GOT3 (cell line): Measurements from ENCODE around the gene BBS7.

ENCODE experiments used
- DNase-seq: peaks from one replicate; lab custom pipeline; 2025; ENCODE audit warnings: mixed read lengths; lab: John Stamatoyannopoulos, UW

Gene BBS7

DNA sequence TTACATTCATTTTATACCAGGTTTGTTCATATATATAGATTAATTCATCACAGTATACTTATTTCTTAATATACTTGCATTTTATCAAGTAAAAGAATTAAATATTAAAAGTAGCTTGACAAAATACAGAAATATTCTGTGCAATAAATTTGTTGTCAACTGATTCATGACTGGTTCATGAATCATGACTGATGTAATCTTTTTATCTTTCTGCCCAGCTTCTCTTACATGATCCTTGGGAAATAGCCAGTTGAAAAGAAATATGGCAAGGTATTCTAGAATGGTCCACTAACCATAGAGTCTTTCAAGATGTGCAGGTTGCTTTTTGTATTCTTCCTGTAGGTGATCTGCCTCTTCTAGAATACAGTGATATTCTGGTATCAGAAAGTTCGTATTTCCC is 42.4 kb downstream of the BBS7 start:
- no peak for DNase-seq

DNA sequence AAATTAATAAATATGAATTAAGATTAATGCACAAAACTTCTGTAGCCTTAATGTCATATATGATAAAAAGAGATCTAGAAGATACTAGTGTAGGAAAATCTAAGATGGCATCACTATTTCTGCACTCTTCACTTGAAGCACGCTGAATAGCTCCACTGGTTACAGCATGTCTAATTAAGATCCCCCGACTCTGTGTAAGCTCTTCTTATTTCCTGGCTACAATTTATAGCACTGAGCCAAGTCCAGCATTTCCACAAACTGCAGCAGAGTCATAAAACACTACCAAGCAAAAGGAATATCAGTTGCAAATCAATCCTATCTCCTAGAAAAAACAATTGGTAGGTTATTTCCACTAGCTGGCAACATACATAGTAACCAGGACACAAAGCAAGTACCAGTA is 45.3 kb downstream of the BBS7 start:
- no peak for DNase-seq

DNA sequence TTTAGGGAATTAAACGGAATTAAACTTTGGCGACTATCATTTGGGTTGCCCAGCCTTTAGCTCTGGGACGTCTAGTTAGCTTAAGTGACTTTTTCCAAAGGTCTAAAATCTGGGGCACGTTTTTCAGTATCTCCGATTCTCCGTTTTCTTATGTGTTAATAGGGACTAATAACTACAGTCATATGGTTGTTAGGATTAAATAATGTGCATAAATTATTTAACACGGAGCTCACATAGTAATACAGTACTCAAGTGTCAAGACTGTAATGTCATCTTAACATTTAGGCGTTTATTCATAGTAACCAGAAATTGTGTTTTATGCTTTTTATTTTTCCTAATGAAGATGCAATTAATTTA is 46.1 kb downstream of the BBS7 start:
- DNase-seq = no peak

DNA sequence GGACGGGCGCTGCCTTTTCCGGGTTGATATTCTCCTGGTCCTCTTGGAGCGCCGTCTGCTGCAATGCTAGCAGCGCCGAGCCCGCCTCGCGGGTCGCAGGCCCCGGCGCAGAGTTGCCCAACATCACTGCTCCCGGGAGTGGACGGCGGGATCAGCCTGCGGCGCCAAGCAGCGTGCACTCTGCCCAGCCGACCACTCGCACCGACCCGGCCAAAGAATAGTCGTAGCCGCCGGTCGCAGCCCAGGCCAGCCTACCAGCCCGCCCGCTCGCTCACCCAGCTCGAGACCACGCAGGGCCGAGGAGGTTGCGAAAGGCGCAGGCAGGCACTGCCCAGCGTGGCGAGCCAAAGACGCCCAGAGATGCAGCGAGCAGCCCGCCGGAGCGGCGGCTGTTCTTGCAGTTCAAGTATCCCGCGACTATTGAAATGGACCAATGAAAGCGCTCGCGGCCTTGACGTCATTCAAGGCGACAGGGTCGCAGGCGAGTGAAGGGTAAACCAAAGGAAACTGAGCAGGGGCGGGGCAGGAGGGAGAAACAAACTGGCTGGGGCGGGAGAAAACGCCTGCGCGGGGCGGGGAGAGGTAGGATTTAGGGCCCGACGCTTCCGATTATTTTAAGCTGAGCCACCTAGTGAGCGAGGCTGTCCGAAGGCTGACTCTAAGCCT is 46.6 kb downstream of the BBS7 start, which contains the start of gene CCNA2:
Gene CCNA2 (minus strand): TSS at position 379 of the 666 bp plus-strand sequence. CDS start 255 bp downstream, at position 124.
- DNase-seq = peak; percentile 55

DNA sequence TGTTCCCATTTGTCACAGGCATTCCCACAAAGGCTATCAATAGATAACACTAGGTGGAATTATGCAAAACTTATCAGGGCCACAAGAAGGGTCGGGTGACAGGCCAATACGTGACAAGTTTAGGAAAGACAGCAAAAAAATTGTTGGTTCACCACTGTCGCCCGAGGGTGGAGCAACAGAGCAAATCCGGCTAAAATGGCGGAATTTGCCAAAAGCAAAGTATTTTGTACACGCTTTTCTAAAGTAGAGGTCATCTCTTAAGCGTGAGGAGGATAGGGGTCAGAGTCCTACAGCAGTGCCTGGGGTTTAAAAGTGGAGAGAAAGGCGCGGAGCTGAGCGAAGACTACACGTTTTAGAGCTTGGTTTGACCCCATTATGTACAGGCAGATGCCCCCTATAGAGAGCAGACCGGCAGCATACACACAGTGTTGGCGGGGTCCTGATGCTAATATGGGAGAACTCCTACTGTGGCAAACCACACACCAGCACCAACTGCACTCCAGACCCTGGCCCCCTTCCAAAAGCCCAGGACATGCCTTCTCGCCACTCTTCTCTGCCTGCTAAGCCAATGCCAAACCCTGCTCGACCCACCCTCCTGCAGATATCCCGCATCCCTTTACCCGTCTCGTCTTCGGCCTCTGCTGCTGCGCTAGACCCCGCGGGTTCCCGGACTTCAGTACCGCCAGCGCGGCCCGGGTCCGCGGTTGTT is 47.3 kb downstream of the BBS7 start:
- no peak for DNase-seq

DNA sequence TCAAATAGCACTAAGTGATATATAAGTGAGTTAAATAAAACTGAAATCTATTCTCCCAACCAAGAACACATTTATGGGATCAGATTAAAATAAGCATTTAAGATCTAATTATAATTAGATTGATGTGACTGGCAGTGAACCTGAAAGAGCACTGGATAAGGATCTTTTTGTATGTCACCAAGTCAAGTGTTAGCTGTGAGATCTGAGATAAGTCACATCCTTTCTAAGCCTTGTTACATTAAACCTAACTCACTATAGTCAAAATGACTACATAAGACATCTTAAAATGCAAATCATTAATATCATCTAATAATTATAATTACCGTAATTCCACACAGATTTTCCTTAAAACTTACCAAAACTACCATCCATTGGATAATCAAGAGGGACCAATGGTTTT is 48.2 kb downstream of the BBS7 start:
- DNase-seq = no peak

DNA sequence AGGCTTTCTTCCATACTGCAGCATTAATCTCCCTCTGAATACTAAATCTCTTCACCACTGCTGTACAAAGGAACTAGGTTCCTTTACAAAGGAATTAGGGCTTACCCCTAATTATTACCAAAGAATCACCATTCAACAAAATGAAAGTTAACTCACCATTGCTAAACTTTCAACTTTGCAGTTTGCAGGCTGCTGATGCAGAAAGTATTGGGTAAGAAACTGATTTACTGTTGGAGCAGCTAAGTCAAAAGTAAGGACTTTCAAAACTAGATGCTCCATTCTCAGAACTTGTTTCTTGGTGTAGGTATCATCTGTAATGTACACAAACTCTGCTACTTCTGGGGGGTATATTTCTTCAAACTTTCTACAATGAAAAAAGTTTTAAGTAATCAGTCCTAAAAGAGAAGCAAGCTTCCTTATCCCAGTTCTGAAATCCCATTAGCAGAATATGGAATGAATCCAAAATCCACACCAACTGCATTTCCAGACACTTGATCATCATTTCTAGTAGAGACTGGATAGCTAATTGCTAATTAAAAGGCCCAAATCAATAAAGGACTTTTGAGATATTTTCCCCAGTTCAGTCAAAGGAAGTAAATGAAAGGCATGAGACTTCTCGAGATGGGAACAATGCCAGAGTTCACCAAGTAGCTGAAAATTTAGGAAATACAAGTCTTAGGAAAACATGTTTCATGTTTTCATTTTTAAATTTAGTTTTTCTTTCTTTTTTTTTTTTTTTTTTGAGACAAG is 50.9 kb downstream of the BBS7 start:
- no peak for DNase-seq

DNA sequence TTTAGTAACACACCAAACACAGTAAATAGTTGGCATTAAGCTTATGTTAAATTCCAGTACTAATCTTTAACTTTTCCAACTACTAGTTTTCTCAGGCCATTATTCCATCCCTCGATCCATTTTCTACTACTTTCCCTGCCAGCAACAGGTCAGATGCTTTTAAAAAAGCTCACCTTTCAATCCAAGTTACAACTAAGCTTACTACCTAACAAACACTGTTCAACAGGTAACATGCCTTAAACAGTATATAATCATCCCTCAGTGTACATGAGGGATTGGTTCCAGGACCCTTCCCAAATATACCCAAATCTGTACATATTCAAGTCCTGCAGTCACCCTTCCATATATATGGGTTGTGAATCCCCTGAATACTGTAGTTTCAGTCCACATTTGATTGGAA is 52.1 kb downstream of the BBS7 start:
- no peak for DNase-seq

DNA sequence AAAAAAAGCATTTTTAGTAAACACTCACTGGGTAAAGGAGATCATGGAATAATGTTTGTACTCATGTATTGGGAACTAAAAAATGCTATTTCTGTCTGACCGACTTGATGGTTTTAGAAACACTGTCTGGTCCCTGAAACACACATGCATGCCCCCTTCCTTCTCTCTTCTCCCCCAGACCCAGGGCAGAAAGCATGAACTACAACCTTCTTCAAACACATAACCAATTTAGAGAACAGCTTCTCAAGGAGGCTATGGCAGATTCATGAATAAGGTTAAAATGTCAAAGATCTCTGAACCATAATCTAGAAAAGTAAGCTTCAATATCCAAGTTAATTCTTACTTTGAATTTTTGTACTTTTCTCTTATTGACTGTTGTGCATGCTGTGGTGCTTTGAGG is 52.6 kb downstream of the BBS7 start:
- DNase-seq = no peak

DNA sequence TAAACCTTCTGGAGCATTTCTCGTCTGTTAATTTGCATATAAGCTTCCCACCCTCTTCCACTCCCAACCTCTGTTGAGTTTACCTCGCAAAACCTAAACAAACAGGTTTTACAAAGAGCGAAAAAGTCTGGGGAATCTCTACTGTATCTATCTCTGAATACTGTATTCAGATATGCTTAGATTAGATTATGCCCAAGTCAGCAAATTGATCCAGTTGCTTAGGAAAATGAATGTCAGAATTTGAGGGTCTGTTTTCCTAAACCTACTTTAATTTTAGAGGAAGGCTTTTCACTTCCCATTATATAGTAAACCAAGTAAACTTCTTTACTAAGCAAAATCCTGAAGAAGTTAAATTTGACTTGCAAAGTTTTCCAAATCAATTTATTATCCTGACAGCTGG is 53.3 kb downstream of the BBS7 start:
- no peak for DNase-seq

DNA sequence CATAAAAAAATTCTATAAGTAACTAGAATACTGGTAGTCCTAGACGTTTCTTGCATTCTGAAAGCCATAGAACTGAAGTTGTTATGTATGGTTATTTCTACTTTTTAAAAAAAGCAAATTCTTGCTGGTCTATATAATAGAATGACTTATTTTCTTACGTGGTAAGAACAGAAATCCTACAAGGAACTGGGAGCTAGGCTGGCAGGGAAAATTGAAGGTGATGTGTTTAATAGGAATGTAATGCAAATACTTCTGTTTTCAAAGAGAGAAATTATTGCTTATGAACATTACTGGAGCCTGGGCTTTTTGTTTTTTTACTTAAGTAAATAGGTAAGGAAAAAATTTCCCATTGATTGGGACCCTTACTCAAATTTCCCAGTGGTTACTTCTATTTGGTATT is 55.5 kb downstream of the BBS7 start:
- DNase-seq = no peak

DNA sequence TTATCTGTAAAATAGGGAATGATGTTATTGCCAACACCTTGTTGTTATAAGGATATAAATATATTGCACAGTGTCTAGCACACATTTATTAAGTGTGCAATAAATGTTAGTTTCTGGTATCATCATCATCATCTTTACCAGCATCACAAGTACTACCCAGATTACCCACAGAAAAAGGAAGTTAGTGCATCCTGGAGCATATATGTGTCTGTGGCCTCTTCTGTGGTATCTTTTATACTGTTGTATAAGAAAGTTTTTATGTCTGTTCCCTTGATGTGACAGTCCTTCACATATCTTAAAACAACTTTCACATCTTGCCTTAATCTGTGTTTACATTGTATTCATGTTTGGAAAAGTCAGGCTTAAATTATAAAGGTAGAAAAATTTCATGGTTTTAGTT is 59.2 kb downstream of the BBS7 start:
- no peak for DNase-seq

DNA sequence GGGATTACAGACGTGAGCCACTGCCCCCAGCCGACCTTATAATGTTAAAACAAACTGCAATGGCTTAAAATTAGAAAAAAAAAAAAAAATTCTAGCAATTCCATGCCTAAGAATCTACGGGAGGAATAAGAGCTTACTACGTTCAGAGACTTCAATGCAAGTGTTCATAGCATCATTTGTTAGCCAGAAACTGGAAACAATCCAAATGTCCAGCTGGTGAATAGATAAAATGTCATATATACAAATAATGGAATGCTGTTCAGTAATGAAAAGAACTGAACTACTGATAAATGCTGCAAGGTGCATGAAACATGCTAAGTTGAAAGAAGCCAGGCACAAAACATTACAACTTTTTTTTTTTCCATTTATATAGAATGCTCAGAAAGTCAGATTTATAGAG is 63.9 kb downstream of the BBS7 start:
- DNase-seq = no peak

DNA sequence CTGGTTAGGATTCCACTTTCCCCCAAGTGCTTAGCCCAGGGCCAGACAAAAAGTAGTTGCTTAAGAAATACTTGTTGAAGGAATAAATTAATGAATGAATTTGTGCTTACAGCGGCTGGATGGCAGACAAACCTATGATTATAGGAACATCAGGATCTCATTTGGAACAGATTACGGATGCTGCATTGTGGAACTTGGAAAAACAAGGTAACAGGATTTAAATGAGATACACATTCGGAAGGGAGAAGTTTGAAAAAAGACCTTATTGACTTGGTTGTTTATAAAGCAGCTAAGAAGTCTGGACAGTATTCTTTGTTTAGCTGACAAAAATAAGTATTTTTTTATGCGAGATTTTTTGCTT is 68.6 kb downstream of the BBS7 start:
- no peak for DNase-seq

DNA sequence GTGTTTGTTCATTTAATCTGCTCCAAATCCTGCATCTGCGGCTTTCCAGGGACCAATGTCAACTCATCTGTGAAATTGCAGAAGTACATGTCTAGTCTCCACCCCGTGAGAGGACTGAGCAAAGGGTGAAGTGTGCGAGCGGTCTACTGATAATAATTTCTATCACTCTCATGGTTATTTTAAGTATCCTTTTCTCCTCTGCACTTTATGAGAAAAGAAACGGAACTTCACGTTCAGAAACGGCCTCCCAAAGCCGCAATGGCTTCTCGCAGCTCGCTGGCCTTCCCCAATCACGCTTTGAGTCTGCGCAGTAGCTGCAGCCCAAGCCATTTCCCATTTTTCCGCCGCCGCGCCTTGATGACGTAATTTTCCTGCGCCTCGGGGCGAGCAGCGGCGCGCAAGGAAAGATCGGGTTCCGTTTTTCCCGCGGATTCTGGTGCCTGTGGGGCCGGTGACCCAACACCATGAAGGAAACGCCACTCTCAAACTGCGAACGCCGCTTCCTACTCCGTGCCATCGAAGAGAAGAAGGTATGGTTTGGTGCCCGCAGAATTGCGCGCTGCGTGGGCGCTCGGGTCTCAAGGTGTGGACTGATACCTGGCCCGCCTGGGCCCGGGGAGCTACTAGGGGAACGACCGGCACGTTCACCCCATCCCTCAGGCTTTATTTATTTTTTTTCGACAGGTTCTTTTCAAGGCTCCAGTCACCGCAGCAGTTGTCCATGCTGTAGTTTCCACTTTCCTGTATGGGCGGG is 69.1 kb downstream of the BBS7 start, which contains the start of gene EXOSC9:
Gene EXOSC9 (plus strand): TSS at position 363 of the 754 bp plus-strand sequence. CDS start 102 bp downstream, at position 465.
- DNase-seq = peak; percentile 65

DNA sequence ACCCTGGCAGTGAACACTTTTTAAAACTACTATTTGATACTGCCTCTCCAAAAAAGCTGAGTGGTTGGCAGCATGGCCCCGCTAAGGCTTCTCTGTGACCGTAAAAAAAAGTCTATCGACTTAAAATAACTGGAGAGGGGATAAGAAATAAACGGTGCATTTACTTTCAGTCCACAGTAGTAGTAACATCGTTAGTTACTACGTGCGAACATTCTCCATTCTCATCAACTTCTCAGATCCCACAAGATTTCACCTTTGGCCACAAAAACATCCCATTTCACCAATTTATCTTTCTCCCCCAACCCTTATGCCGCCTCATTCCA is 69.7 kb downstream of the BBS7 start:
- no peak for DNase-seq

DNA sequence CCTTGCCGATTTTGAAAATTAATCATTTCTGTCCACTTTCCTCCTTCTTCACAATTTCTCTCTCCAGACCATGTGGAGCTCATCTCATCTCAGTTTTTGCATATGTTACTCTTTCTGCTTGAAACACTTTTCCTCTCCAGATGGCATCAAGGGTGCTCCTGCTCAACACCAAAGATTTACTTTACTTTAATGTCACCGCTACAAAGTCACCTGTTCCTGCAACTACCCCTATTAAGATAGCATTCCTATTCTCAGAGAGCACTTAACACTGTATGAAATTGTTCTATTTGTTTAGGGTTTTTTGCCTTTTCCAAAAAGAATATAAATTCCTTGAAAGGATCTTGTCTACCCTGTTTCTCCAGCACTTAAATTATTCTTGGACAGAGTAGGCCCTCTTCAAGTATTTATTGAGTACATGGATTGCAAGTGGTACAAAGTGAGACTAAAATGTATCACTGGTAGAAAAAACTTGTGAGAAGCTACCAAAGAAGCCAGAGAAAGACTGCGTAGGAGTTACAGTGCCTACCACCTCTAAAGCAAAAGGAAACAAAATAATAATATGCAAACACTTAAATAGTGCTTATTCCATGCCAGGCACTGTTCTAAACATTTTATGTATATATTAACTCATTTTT is 70.3 kb downstream of the BBS7 start:
- no peak for DNase-seq

DNA sequence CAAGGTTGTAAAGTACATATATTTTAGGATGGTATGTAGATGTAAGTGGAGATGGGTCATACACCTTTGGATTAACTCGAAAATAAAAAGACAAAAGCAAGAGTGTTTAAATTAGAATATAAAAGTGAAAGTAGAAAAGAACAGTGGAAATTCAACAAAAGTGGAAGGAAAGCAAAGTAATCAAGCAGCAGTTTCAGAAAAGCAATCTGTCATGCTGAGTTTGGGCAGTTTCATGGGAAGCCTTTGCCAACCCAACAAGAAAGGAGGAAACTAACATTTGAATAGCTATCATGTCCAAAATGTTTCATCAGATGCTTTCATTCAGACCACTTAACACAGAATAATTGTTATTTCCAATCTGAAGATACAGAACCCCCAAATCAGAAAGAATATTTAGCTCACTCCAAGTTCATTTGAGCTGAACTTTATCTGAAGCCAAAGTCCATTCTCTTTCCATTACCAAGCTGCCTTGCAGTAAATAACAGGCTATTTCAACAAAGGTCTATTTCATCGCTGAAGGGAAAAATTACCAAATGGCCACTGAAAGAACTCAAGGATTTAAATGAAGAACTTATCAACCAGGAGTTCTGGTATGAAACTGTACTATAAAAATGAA is 71.0 kb downstream of the BBS7 start:
- no peak for DNase-seq

DNA sequence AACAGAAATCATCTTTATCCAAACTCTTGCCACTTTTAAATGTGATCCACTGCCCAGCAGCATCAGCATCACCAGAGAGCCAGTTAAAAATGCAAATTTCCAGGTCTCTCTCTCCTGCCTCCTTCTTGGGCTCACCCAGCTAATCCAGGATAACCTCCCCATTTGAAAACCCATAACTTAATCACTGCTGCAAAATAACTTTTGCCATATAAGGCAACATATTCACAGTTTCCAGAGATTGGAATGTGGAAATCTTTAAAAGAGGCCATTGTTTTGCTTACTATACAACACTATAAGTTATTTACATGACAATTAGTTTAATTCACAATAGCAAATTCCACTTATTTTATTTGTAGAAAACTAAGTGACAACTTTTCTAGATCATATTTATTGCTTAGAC is 74.0 kb downstream of the BBS7 start:
- DNase-seq = no peak

DNA sequence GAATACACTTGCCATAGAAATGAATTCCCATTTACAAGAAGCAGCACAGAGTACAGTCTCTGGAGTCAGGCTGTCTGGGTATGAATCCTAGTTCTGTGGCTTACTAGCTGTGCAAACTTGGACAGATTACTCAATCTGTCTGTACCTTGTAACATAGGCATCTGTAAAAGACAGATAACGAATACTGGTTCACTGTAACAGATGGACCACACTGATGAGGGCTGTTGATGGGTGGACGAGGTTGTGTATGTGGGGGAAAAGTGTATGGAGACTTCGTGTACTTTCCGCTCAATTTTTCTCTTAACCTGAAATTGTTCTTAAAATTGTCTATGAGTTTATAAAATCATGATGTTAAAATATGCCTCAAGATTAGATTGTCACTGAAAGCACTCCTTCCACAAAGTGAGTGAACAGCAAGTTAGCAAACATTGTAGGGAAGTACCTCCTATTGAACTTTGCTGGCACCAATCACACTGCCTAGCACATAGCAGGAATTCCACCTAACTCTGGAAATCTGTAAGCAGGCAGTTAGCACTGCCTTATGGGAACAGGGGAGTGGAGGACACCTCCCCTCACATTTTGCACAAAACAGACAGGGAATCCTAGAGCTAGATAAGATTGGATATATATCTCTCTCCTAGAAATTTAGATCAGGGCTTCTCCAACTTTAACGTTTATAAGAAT is 75.6 kb downstream of the BBS7 start:
- no peak for DNase-seq

DNA sequence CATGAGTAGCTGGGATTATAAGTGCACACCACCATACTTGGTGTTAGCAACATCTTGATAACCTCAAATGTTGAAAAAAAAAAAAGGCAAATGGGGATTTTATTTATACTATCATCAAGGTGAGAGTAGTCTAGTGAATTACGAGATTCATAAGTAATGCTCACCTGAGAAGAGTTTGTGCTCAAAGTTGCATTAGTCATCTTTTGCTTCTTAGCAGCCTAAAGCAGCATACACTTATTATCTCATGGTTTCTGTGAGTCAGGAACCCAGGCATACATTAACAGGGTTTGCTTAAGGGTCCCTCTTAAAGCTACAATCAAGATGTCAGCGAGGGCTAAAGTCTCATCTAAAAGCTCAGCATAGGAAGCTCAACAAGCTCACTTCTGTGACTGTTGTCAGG is 77.3 kb downstream of the BBS7 start:
- DNase-seq = no peak
